ENCODE data around the gene CLIC5. TPM values are rescaled to one million over a fixed set of nuclear protein-coding genes. Genes with fewer than 3 reads are reported as not detected.

CLIC5 gene
- total RNA-seq, 4 donors from 2014 or later = 18.2 to 128 (median 119) TPM

DNA sequence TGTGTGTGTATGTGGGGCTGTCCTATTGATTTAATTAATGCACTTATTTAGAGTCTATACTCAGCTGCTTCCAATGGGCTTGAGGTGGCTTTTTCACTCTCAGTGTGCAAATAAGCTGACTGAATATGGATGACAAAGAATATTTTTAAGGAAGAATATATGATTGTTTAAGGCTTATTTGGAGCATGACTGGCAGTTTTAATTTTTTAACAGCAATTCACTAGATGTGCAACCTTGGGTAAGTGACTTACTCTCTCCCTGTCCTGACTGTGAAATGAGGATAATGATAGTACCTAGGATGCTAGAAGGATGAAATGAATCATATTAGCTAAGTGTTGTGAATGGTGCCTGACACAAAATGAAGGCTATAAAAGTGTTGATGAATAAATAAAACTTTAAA is 67.9 kb downstream of the CLIC5 start:
- Histone ChIP-seq H3K4me1 (peaks cover 0 to 13% (median 0%) of the 10 kb centered on the region in 4 donors), H3K4me3 (no peak overlapping the region), H3K27me3 (no peaks in the 10 kb centered on the region), H3K36me3 (peaks cover 0 to 23% (median 0%) of the 10 kb centered on the region in 3 donors), H3K27ac (no peak overlapping the region), H3K9me3 (no peaks in the 10 kb centered on the region)
- no peak for DNase-seq
- TF ChIP-seq POLR2A (IDR thresholded peaks at IDR 0.05) = no peak
- TF ChIP-seq, protein P1, sequence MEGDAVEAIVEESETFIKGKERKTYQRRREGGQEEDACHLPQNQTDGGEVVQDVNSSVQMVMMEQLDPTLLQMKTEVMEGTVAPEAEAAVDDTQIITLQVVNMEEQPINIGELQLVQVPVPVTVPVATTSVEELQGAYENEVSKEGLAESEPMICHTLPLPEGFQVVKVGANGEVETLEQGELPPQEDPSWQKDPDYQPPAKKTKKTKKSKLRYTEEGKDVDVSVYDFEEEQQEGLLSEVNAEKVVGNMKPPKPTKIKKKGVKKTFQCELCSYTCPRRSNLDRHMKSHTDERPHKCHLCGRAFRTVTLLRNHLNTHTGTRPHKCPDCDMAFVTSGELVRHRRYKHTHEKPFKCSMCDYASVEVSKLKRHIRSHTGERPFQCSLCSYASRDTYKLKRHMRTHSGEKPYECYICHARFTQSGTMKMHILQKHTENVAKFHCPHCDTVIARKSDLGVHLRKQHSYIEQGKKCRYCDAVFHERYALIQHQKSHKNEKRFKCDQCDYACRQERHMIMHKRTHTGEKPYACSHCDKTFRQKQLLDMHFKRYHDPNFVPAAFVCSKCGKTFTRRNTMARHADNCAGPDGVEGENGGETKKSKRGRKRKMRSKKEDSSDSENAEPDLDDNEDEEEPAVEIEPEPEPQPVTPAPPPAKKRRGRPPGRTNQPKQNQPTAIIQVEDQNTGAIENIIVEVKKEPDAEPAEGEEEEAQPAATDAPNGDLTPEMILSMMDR (IDR thresholded peaks at IDR 0.05) = no peak

DNA sequence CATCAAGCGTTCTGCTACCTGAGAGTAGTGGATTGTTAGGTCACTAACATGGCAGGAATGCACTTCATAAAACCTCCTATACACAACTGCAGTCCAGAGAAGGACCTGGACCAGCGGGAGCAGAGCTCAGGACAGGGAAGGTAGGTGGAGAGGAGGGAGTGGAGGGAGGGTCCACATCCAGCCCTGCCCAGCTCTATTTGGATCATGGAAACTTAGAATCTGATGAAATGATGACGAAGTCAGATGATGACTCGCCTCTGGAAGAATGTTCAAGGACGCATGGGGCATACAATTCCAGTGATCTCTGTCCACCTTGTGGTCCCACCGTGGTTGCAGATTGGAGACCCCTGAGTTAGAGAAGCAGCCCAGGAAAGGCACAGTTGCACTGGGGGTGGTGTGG is 68.8 kb downstream of the CLIC5 start:
- DNase-seq = no peak

DNA sequence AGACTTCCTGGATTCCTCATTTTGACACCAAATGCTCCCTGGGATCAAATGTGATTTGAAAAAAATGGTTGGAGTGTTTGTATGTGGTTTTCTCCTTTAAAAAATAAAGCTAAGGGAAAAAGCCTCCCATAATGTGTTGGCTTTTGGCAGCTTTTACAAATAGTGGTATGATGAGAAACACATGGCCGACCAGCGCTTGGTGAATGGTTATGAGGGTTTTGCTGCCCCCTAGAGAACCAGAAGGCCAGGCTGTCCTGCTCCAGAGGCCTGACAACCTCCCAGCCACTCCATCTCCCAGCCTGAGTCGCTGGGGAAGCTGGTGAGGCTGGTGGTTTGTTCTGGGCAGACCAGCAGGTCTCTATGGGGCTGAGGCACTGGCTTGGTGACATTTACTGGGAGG is 69.3 kb downstream of the CLIC5 start:
- TF ChIP-seq, protein P1 (IDR thresholded peaks at IDR 0.05) = peak in 3 of 6 experiments; percentile 6 to 16 (median 11)
- TF ChIP-seq POLR2A (IDR thresholded peaks at IDR 0.05) = no peak
- no peak overlapping the region for H3K4me3 ChIP-seq
- no peak overlapping the region for H3K27ac ChIP-seq
- no peaks in the 10 kb centered on the region for H3K27me3 ChIP-seq
- H3K36me3 ChIP-seq = peaks cover 0 to 21% (median 0%) of the 10 kb centered on the region in 3 donors
- peaks cover 0 to 4% (median 0%) of the 10 kb centered on the region in 4 donors for H3K4me1 ChIP-seq
- no peak for DNase-seq
- H3K9me3 ChIP-seq = no peaks in the 10 kb centered on the region

More for the DNA sequence above, 68.8 kb downstream of the CLIC5 start:
- H3K27me3 ChIP-seq = no peaks in the 10 kb centered on the region
- H3K36me3 ChIP-seq = peaks cover 0 to 21% (median 0%) of the 10 kb centered on the region in 3 donors
- H3K27ac ChIP-seq = no peak overlapping the region
- no peak for TF ChIP-seq POLR2A (IDR thresholded peaks at IDR 0.05)
- TF ChIP-seq, protein P1 (IDR thresholded peaks at IDR 0.05) = no peak
- no peak overlapping the region for H3K4me3 ChIP-seq
- H3K4me1 ChIP-seq = peaks cover 0 to 10% (median 0%) of the 10 kb centered on the region in 4 donors
- no peaks in the 10 kb centered on the region for H3K9me3 ChIP-seq

DNA sequence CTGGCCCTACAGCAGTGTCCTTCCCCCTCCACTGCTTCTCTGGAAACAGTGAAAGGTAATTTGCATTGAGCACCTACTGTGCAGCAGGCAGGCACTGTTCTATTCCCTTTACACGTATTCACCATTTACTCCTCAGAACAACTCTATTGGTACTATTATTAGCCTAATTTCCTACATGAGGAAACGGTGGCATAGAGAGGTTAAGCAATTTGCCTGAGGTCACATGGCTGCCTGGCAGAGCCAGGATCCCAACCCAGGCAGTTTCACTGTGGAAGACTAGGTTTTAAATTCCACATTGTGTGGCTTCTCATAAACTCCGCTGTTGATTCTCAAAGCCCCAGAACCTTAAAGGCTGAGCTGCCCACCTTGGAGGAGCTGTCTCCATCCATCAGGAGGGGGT is 72.7 kb downstream of the CLIC5 start:
- DNase-seq = no peak
- TF ChIP-seq POLR2A (IDR thresholded peaks at IDR 0.05) = no peak
- Histone ChIP-seq H3K36me3 (peaks cover 0 to 36% (median 0%) of the 10 kb centered on the region in 3 donors), H3K4me3 (no peak overlapping the region), H3K27me3 (no peaks in the 10 kb centered on the region), H3K9me3 (no peaks in the 10 kb centered on the region), H3K27ac (no peak overlapping the region), H3K4me1 (no peaks in the 10 kb centered on the region)

DNA sequence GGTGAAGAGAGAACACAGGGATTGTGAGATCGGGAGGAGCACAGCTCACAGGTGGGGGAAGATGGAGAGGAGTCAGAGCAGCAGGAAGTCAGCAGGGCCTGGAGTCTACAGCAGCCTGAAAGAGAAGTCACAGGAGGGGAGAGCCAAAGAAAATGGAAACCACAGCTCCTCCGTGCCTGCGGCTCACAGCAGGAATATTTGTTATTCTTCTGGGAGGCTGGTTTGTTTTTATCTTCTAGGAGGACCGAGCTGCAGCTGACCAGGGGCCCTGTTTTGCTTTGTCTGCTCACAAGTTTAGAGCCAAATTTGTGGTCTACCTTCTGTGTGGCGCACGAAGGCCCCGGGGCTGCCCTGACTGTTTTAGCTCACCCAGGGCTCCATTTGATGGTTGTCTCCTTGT is 81.8 kb downstream of the CLIC5 start:
- TF ChIP-seq POLR2A (IDR thresholded peaks at IDR 0.05) = no peak
- TF ChIP-seq, protein P1 (IDR thresholded peaks at IDR 0.05) = no peak
- no peak overlapping the region for H3K27ac ChIP-seq
- peaks cover 0 to 16% (median 0%) of the 10 kb centered on the region in 3 donors for H3K36me3 ChIP-seq
- no peak for DNase-seq
- no peaks in the 10 kb centered on the region for H3K9me3 ChIP-seq
- H3K27me3 ChIP-seq = no peaks in the 10 kb centered on the region
- H3K4me3 ChIP-seq = no peak overlapping the region
- no peaks in the 10 kb centered on the region for H3K4me1 ChIP-seq

DNA sequence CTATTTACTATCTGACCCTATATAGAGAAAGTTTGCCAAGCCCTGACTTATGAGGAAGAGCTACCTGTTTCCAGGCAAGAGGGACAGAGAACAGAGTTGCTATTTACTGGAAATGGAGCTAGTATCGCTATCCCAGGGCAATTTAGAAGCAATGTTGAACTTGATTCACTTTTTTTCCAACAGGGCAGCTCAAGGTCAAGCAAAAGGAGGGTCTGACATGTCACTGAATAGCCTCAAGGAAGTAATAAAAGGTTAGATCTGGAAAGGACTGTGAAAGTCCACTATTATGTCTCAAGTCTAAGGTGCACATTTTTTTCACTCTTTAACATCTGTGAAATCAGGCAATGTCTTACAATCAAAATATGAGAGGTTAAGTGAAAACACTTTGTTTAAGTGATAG is 84.4 kb downstream of the CLIC5 start:
- no peaks in the 10 kb centered on the region for H3K4me1 ChIP-seq
- H3K9me3 ChIP-seq = no peaks in the 10 kb centered on the region
- H3K4me3 ChIP-seq = no peak overlapping the region
- DNase-seq = no peak
- no peak for TF ChIP-seq POLR2A (IDR thresholded peaks at IDR 0.05)
- TF ChIP-seq, protein P1 (IDR thresholded peaks at IDR 0.05) = no peak
- no peaks in the 10 kb centered on the region for H3K27me3 ChIP-seq
- H3K36me3 ChIP-seq = peaks cover 0 to under 1% (median 0%) of the 10 kb centered on the region in 3 donors
- H3K27ac ChIP-seq = peak overlapping the region in 2 of 4 donors; percentile 26 to 51
